ENCODE results near the gene SYNE1. TPM values are rescaled to one million over a fixed set of nuclear protein-coding genes. Genes with fewer than 3 reads are reported as not detected.

The SYNE1 gene
- polyA plus RNA-seq, 2 of the 4 experiments (the other 2 are of a cell fraction) = 10.5 to 28.5 TPM

- ATAC-seq = no peak
- H3K27ac ChIP-seq = peak overlapping the region; percentile 70 to 83
- ChIA-PET CTCF (interaction anchor here (0.8 to 2.2 kb wide), 15 partner anchors 11 to 596 kb away, joined by 3 to 18 read pairs (median 3); no protein-coding TSS in a partner anchor), POLR2A (interaction anchor here (1.3 kb wide), 1 partner anchor 849 kb away, joined by 3 read pairs; the partner anchor contains the start of gene RMND1)
- no peak for FAIRE-seq
- no peak for DNase-seq (ENCODE audit: low read depth in 1 of 2, low spot score in 1 of 2)
- H3K4me1 ChIP-seq = 0 out of 3 replicates have a peak, but pooled peaks cover 9% of the 10 kb centered on the region
- H3K4me3 ChIP-seq = peak overlapping the region; percentile 67
- H3K4me2 ChIP-seq = peak overlapping the region; percentile 86
- TF ChIP-seq CEBPB (IDR thresholded peaks at IDR 0.05) (peak in 1 of 2 experiments; percentile 52; a peak in 1 of 4 replicates), CBX2 (IDR thresholded peaks at IDR 0.05; ENCODE audit: borderline replicate concordance, low read depth) (no peak), RARB (CRISPR knock-in tag; IDR thresholded peaks at IDR 0.05) (no peak)
- no peaks in the 10 kb centered on the region for H3K9me3 ChIP-seq
- WGBS (ENCODE audit: missing lambda C conversion rate) = 27% methylated on average over 7 of the region's 7 CpGs
These were observed 336.0 kb downstream of the SYNE1 start for GRCh38 chr6:152301021-152301764.

GRCh38 chr6:152300517-152300916 is 336.6 kb downstream of the SYNE1 start:
- TF ChIP-seq FOSB (CRISPR knock-in tag; IDR thresholded peaks at IDR 0.05) (no peak), TP53 (CRISPR knock-in tag; IDR thresholded peaks at IDR 0.05) (no peak), KDM5A (IDR thresholded peaks at IDR 0.05) (no peak), PBX3 (IDR thresholded peaks at IDR 0.05) (no peak)
- no peak for DNase-seq (ENCODE audit: low read depth in 1 of 2, low spot score in 1 of 2)
- FAIRE-seq = no peak
- Histone ChIP-seq H3K4me2 (no peak overlapping the region), H3K4me3 (no peak overlapping the region), H3K27ac (no peak overlapping the region), H3K4me1 (0 out of 3 replicates have a peak, but pooled peaks cover 9% of the 10 kb centered on the region), H3K9me3 (no peaks in the 10 kb centered on the region)
- ATAC-seq = no peak
- POLR2A ChIA-PET = no interaction called here
- CTCF ChIA-PET = interaction anchor here (1.0 to 2.2 kb wide), 4 partner anchors 17 to 161 kb away, joined by 3 to 18 read pairs (median 4); no protein-coding TSS in a partner anchor
- whole genome bisulfite sequencing (ENCODE audit: missing lambda C conversion rate) = 78% methylated on average over 6 of the region's 7 CpGs

GRCh38 chr6:152298848-152299735 is 338.1 kb downstream of the SYNE1 start:
- Histone ChIP-seq H3K4me2 (no peak overlapping the region), H3K4me3 (no peak overlapping the region), H3K9me3 (no peaks in the 10 kb centered on the region), H3K27ac (no peak overlapping the region), H3K4me1 (0 out of 3 replicates have a peak, but pooled peaks cover 9% of the 10 kb centered on the region)
- ChIA-PET POLR2A (no interaction called here), CTCF (interaction anchor here (1.0 to 1.4 kb wide), 2 partner anchors 11 to 39 kb away, joined by 3 to 5 read pairs; no protein-coding TSS in a partner anchor)
- TF ChIP-seq E2F6 (IDR thresholded peaks at IDR 0.05; ENCODE audit: borderline replicate concordance, low read depth) (no peak), CHD4 (IDR thresholded peaks at IDR 0.05; ENCODE audit: borderline replicate concordance) (no peak), KDM5A (IDR thresholded peaks at IDR 0.05) (no peak), ELK1 (IDR thresholded peaks at IDR 0.05; ENCODE audit: low read depth, low read length) (no peak), HOXB13 (CRISPR knock-in tag; IDR thresholded peaks at IDR 0.05; ENCODE audit: low read depth) (no peak), KDM1A (IDR thresholded peaks at IDR 0.05; ENCODE audit: low read depth) (no peak), ZNF302 (CRISPR knock-in tag; IDR thresholded peaks at IDR 0.05) (no peak), MAZ (IDR thresholded peaks at IDR 0.05; ENCODE audit: borderline replicate concordance, low read depth, low read length) (no peak), PHF8 (IDR thresholded peaks at IDR 0.05; ENCODE audit: borderline replicate concordance, low read depth) (no peak), BCL3 (IDR thresholded peaks at IDR 0.05) (no peak), JUN (IDR thresholded peaks at IDR 0.05) (no peak), FOSL2 (IDR thresholded peaks at IDR 0.05) (no peak), FOSL2 (CRISPR knock-in tag; IDR thresholded peaks at IDR 0.05) (no peak), BHLHE40 (IDR thresholded peaks at IDR 0.05; ENCODE audit: low read depth, low read length) (no peak), POLR2AphosphoS2 (conservative IDR thresholded peaks at IDR 0.05; ENCODE audit: low read length) (no peak), SREBF2 (IDR thresholded peaks at IDR 0.05) (no peak), FOXS1 (CRISPR knock-in tag; IDR thresholded peaks at IDR 0.05) (no peak), NR3C1 (IDR thresholded peaks at IDR 0.05) (no peak)
- ATAC-seq (no peak), DNase-seq (ENCODE audit: low read depth in 1 of 2, low spot score in 1 of 2) (no peak), FAIRE-seq (no peak)
- WGBS (ENCODE audit: missing lambda C conversion rate) = 89% methylated on average over 3 of the region's 3 CpGs

All from A549 (cell line).